A549 (cell line): Measurements from ENCODE around the gene MOB1A. TPM values are rescaled to one million over a fixed set of nuclear protein-coding genes. Genes with fewer than 3 reads are reported as not detected.

Experiments used
- ATAC-seq, 2 experiments: fragments of 200-7000 bp in 1 of 2; fragments of >200 bp in 1 of 2; cut with Nextera tagmentation in 1 of 2; cut with Tn5 transposase in 1 of 2; 3 replicates each; pipeline versions ENCODE4 v1.8.0 to v1.9.1; 2018 to 2020; ENCODE audit warnings: mild to moderate bottlenecking in 1 of 2, moderate library complexity in 1 of 2
- CTCF ChIA-PET: fragments of 300-600 bp; sonication (Branson Sonifier 250); formaldehyde crosslinking; extraction: SDS; loops from one replicate; lab custom pipeline; 2021; ENCODE audit warnings: antibody characterized with exemption, inconsistent platforms; lab: Yijun Ruan, JAX
- POLR2A ChIA-PET: fragments of 350-600 bp; formaldehyde crosslinking; extraction: SDS; loops from one replicate; lab custom pipeline; 2021; ENCODE audit warnings: antibody characterized with exemption, inconsistent platforms; lab: Yijun Ruan, JAX
- DNase-seq, 2 experiments: peaks; one replicate each; pipeline versions ENCODE4 v3.0.0 to v3.0.0-alpha.2; 2011 to 2016; ENCODE audit warnings: low read depth in 1 of 2, low spot score in 1 of 2
- FAIRE-seq: peaks from 2 replicates; lab custom pipeline; 2011; peaks lifted over from hg19 to GRCh38; lab: Jason Lieb, UNC
- H3K27ac ChIP-seq, 2 experiments: fragments of >200 bp; sonication (Bioruptor Twin); formaldehyde crosslinking; 3 replicates each; pipeline ENCODE4 v1.5.1; 2016 to 2017
- H3K4me1 ChIP-seq: fragments of >200 bp; sonication (Bioruptor Twin); formaldehyde crosslinking; 3 replicates; pipeline ENCODE4 v1.6.1; 2016
- H3K4me2 ChIP-seq: fragments of >200 bp; sonication (Bioruptor Twin); formaldehyde crosslinking; 3 replicates; pipeline ENCODE4 v1.6.1; 2016
- H3K4me3 ChIP-seq: fragments of >200 bp; sonication (Bioruptor Twin); formaldehyde crosslinking; 3 replicates; pipeline ENCODE4 v1.5.1; 2016
- H3K9me3 ChIP-seq: fragments of >200 bp; sonication (Bioruptor Twin); formaldehyde crosslinking; 3 replicates; pipeline ENCODE4 v1.6.1; 2016
- BHLHE40 ChIP-seq: IDR thresholded peaks from 2 replicates; pipeline ENCODE4 v1.6.1; 2012; ENCODE audit warnings: low read depth, low read length, inconsistent platforms
- CBX2 ChIP-seq: fragments of 200-600 bp; sonication (generic); IDR thresholded peaks from 2 replicates; pipeline ENCODE4 v1.6.1; 2016; ENCODE audit warnings: low read depth, mild to moderate bottlenecking, borderline replicate concordance
- CEBPB ChIP-seq, 2 experiments: fragments of >200 bp in 1 of 2; sonication (Bioruptor Twin) in 1 of 2; formaldehyde crosslinking in 1 of 2; IDR thresholded peaks; 2 replicates each; pipeline ENCODE4 v1.6.1; 2012 to 2016
- CHD4 ChIP-seq: fragments of 200-600 bp; sonication (generic); IDR thresholded peaks from 2 replicates; pipeline ENCODE4 v1.6.1; 2016; ENCODE audit warnings: antibody characterized with exemption, mild to moderate bottlenecking, borderline replicate concordance
- EP300 ChIP-seq, 2 experiments: fragments of >200 bp; sonication (Bioruptor Twin); formaldehyde crosslinking; IDR thresholded peaks; 2 replicates in 1 of 2; 3 replicates in 1 of 2; pipeline ENCODE4 v1.6.1; 2016 to 2017
- FOSL2 ChIP-seq, 2 experiments: fragments of 450-650 bp in 1 of 2; fragments of >200 bp in 1 of 2; sonication (Bioruptor Twin) in 1 of 2; formaldehyde crosslinking; IDR thresholded peaks; 2 replicates each; pipeline versions ENCODE4 v1.5.0 to v1.6.1; 2016 to 2020; ENCODE audit warnings: mild to moderate bottlenecking in 1 of 2, moderate library complexity in 1 of 2
- FOXS1 ChIP-seq: fragments of 250-450 bp; sonication (Bioruptor Pico); IDR thresholded peaks from 2 replicates; pipeline ENCODE4 v1.5.0; 2020; ENCODE audit warnings: mild to moderate bottlenecking, moderate library complexity
- GATA3 ChIP-seq: IDR thresholded peaks from 2 replicates; pipeline ENCODE4 v1.6.1; 2012; ENCODE audit warnings: borderline replicate concordance
- HEYL ChIP-seq: fragments of 250-450 bp; sonication (Bioruptor Pico); IDR thresholded peaks from 2 replicates; pipeline ENCODE4 v1.8.0; 2021; ENCODE audit warnings: mild to moderate bottlenecking, moderate library complexity
- HMGXB4 ChIP-seq: fragments of 250-450 bp; sonication (Bioruptor Pico); IDR thresholded peaks from 2 replicates; pipeline ENCODE4 v1.5.0; 2021; ENCODE audit warnings: mild to moderate bottlenecking, moderate library complexity, borderline replicate concordance
- HOXB5 ChIP-seq: fragments of 250-450 bp; sonication (Bioruptor Pico); IDR thresholded peaks from 2 replicates; pipeline ENCODE4 v1.5.0; 2020; ENCODE audit warnings: mild to moderate bottlenecking, moderate library complexity
- JUNB ChIP-seq: fragments of >200 bp; sonication (Bioruptor Twin); formaldehyde crosslinking; IDR thresholded peaks from 2 replicates; pipeline ENCODE4 v1.6.1; 2016
- KDM1A ChIP-seq: fragments of 200-600 bp; sonication (generic); IDR thresholded peaks from 2 replicates; pipeline ENCODE4 v1.6.1; 2016; ENCODE audit warnings: low read depth, mild to moderate bottlenecking
- MYC ChIP-seq: IDR thresholded peaks from 2 replicates; pipeline ENCODE4 v1.6.1; 2012; ENCODE audit warnings: mild to moderate bottlenecking, inconsistent platforms, low read length, improper control_type of control experiment, borderline replicate concordance
- NPAS2 ChIP-seq: fragments of 250-450 bp; sonication (Bioruptor Pico); IDR thresholded peaks from 2 replicates; pipeline ENCODE4 v1.8.0; 2022; ENCODE audit warnings: mild to moderate bottlenecking, moderate library complexity, borderline replicate concordance
- NR3C1 ChIP-seq: fragments of >200 bp; sonication (Bioruptor Twin); formaldehyde crosslinking; IDR thresholded peaks from 3 replicates; pipeline ENCODE4 v1.6.1; 2017
- RCOR1 ChIP-seq: fragments of 150-350 bp; IDR thresholded peaks from 2 replicates; pipeline ENCODE4 v1.6.1; 2014; ENCODE audit warnings: antibody characterized with exemption, low read length, low read depth
- REST ChIP-seq: fragments of 200-600 bp; sonication (generic); IDR thresholded peaks from 2 replicates; pipeline ENCODE4 v1.6.1; 2016; ENCODE audit warnings: antibody characterized with exemption, mild to moderate bottlenecking, moderate library complexity
- RNF2 ChIP-seq: fragments of 200-600 bp; sonication (generic); IDR thresholded peaks from 2 replicates; pipeline ENCODE4 v1.6.1; 2016; ENCODE audit warnings: low read depth, mild to moderate bottlenecking, antibody characterized with exemption, moderate library complexity, borderline replicate concordance
- ZC3H11A ChIP-seq: fragments of 450-650 bp; IDR thresholded peaks from 2 replicates; pipeline ENCODE4 v1.6.1; 2014; ENCODE audit warnings: antibody characterized with exemption, mild to moderate bottlenecking
- ZFP36 ChIP-seq: fragments of 450-650 bp; IDR thresholded peaks from 2 replicates; pipeline ENCODE4 v1.6.1; 2014; ENCODE audit warnings: borderline replicate concordance; ENCODE audit not compliant: partially characterized antibody
- ZNF302 ChIP-seq: fragments of 250-450 bp; sonication (Bioruptor Pico); IDR thresholded peaks from 2 replicates; pipeline ENCODE4 v1.9.0; 2021; ENCODE audit warnings: inconsistent platforms, mild to moderate bottlenecking, moderate library complexity
- ZSCAN20 ChIP-seq: fragments of 250-450 bp; sonication (Bioruptor Pico); IDR thresholded peaks from 2 replicates; pipeline ENCODE4 v1.8.0; 2022; ENCODE audit warnings: mild to moderate bottlenecking, moderate library complexity
- WGBS: methylation state at CpG from one replicate; pipeline ENCODE4 v1.1.6; 2017; ENCODE audit errors: missing lambda C conversion rate; 5-methylcytosine and 5-hydroxymethylcytosine counted together
- polyA plus RNA-seq, 4 experiments: library from polyadenylated mRNA; depleted of rRNA in 3 of 4; stranded (reverse); fragments of >200 nt; fragmentation: RNase III in 1 of 4; extraction: RNeasy Plus Mini Kit Qiagen cat#74134 plus additional on column Dnase treatment in 1 of 4; gene quantifications; 2 replicates in 3 of 4; 3 replicates in 1 of 4; pipeline ENCODE4 v1.2.3, GENCODE V29; 2011 to 2017
- TF ChIP-seq, protein P1 (sequence below): fragments of 150-350 bp; IDR thresholded peaks from 2 replicates; pipeline ENCODE4 v1.6.1; 2014; ENCODE audit warnings: low read depth, mild to moderate bottlenecking, low read length
- TF ChIP-seq, protein P2 (sequence below): fragments of >200 bp; sonication (Bioruptor Twin); formaldehyde crosslinking; IDR thresholded peaks from 2 replicates; pipeline ENCODE4 v1.6.1; 2016

MOB1A gene
- polyA plus RNA-seq, 2 of the 4 experiments (the other 2 are of a cell fraction) = 72.6 to 108 TPM

- WGBS = 68% methylated on average over 6 of the region's 6 CpGs
- Histone ChIP-seq H3K4me1 (peaks cover 57% of the 10 kb centered on the region), H3K9me3 (no peaks in the 10 kb centered on the region), H3K4me2 (peak overlapping the region; percentile 30), H3K27ac (no peak overlapping the region), H3K4me3 (no peak overlapping the region)
- ChIA-PET CTCF (interaction anchor here (1.3 to 1.7 kb wide), 3 partner anchors 27 to 44 kb away, joined by 3 to 4 read pairs (median 4); partner anchors contain the start of gene MOB1A), POLR2A (interaction anchor here (1.2 to 1.6 kb wide), 3 partner anchors 9 to 27 kb away, joined by 4 to 6 read pairs (median 5); partner anchors contain the start of gene MOB1A)
- ATAC-seq = peak; percentile 26 to 37; a peak in 3 of 6 replicates
- FAIRE-seq = no peak
- DNase-seq = no peak
- no peak for TF ChIP-seq KDM1A
- no peak for TF ChIP-seq NR3C1
- TF ChIP-seq FOXS1 (CRISPR knock-in tag) = no peak
- no peak for TF ChIP-seq CBX2
- no peak for TF ChIP-seq MYC
- TF ChIP-seq, protein P1, sequence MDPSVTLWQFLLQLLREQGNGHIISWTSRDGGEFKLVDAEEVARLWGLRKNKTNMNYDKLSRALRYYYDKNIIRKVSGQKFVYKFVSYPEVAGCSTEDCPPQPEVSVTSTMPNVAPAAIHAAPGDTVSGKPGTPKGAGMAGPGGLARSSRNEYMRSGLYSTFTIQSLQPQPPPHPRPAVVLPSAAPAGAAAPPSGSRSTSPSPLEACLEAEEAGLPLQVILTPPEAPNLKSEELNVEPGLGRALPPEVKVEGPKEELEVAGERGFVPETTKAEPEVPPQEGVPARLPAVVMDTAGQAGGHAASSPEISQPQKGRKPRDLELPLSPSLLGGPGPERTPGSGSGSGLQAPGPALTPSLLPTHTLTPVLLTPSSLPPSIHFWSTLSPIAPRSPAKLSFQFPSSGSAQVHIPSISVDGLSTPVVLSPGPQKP = no peak
- TF ChIP-seq, protein P2, sequence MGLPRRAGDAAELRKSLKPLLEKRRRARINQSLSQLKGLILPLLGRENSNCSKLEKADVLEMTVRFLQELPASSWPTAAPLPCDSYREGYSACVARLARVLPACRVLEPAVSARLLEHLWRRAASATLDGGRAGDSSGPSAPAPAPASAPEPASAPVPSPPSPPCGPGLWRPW = no peak
- no peak for TF ChIP-seq HOXB5 (CRISPR knock-in tag)
- TF ChIP-seq JUNB = no peak
- TF ChIP-seq RCOR1 = no peak
- TF ChIP-seq ZNF302 = no peak
- no peak for TF ChIP-seq RNF2
- no peak for TF ChIP-seq HMGXB4
- TF ChIP-seq CEBPB (IDR thresholded peaks at IDR 0.05) = no peak
- TF ChIP-seq HEYL (CRISPR knock-in tag) = no peak
- TF ChIP-seq REST = no peak
- no peak for TF ChIP-seq BHLHE40
- TF ChIP-seq NPAS2 = no peak
- no peak for TF ChIP-seq ZSCAN20 (CRISPR knock-in tag)
- TF ChIP-seq EP300 (IDR thresholded peaks at IDR 0.05) = no peak
Observed at GRCh38 chr2:74205596-74205995, 26.9 kb upstream of the MOB1A start.

- no peak for TF ChIP-seq ZFP36
- TF ChIP-seq CHD4 = no peak
- TF ChIP-seq FOSL2 (IDR thresholded peaks at IDR 0.05) = no peak
- no peak for TF ChIP-seq FOSL2 (CRISPR knock-in tag; IDR thresholded peaks at IDR 0.05)
- no peak for TF ChIP-seq ZC3H11A
- TF ChIP-seq GATA3 = no peak
- no peak for TF ChIP-seq CBX2
- TF ChIP-seq, all 56 proteins: peak for 0
- ATAC-seq (no peak; a peak in 1 of 6 replicates), DNase-seq (no peak), FAIRE-seq (no peak)
- H3K27ac ChIP-seq = no peak overlapping the region
- CTCF ChIA-PET = interaction anchor here (0.6 to 1.7 kb wide), 5 partner anchors 9 to 44 kb away, joined by 3 to 4 read pairs (median 3); partner anchors contain the start of gene MOB1A
- H3K4me2 ChIP-seq = peak overlapping the region; percentile 30
- no peak overlapping the region for H3K4me3 ChIP-seq
- H3K4me1 ChIP-seq = peaks cover 62% of the 10 kb centered on the region
- WGBS = 79% methylated on average over 5 of the region's 5 CpGs
- no peaks in the 10 kb centered on the region for H3K9me3 ChIP-seq
- POLR2A ChIA-PET = interaction anchor here (1.0 to 1.6 kb wide), 2 partner anchors 9 to 27 kb away, joined by 5 to 6 read pairs; partner anchors contain the start of gene MOB1A
Observed at GRCh38 chr2:74205113-74205512, 26.4 kb upstream of the MOB1A start.
